Occipital lobe (tissue), 3 donors: ENCODE data around the gene CNNM3. TPM values are rescaled to one million over a fixed set of nuclear protein-coding genes. Genes with fewer than 3 reads are reported as not detected.

ENCODE experiments used
- DNase-seq: peaks from one replicate; lab custom pipeline; 2025; lab: John Stamatoyannopoulos, UW
- small RNA-seq: library from RNA; depleted of rRNA; stranded (forward); fragments of <200 nt; gene quantifications from one replicate; pipeline ENCODE3, GENCODE V24; 2014
- total RNA-seq: library from RNA; depleted of rRNA; stranded (reverse); fragments of >200 nt; gene quantifications from one replicate; pipeline ENCODE4 v1.2.3, GENCODE V29; 2014

CNNM3 gene
- total RNA-seq, 1 donor from 2014 or later, result 8.3 TPM

DNA sequence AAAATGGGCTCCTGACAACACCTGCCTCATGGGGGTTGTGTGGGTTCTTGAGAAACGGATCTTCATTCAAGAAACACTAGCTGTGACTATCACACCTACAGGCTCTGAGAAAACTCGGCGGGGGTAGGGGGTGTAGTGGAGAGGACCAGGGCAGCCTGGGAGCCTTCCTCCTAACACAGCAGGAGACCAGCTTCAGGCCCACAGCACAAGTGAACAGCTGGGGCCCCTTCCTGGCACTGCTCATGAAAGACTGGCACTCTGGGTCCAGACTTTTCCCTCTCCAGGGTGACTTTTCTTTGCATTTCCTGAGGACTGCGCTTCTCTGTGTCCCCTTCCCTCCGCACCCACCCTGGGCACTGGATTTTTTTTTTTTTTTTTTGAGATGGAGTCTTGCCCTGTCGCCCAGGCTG, 61.0 kb downstream of the CNNM3 start:
- no peak for DNase-seq

DNA sequence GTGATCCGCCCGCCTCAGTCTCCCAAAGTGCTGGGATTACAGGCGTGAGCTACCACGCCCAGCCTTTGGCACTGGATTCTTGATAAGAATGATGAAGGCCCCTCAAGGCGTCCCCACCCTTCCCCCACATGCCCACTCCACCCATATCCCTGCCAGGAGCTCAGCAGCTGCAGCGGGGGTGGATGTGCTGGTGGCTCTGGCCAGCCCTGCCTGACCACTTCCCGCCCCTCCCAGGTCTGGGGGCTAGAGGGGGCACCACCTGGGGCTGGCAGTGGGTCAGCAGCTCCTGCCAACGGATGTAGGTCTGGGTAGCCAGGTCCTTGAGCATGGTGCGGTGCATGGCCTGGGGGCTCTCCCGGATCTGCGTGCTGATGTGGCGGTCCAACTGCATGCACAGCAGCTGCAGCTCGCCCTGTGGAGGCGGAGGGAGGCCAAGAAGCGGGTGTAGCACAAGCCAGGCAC, 61.6 kb downstream of the CNNM3 start:
- no peak for DNase-seq

DNA sequence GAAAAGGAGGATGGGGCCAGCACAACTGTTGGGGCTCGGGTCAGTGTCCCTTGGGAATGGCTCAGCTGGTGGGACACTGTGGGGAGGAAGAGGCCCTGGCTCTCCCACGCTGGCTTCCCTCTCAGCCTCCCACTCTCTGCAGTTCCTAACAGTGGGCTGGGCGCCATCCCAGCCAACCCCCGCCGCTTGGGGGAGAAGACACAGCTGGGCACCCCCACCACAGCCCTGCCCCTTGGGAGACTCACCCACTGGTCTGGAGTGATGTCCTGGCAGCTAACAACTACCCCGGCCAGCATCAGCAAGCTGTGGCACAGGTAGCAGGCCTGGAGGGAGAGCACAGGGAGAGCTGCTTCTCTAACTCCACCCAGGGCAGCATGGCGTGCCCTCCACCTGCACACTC, 62.1 kb downstream of the CNNM3 start:
- no peak for DNase-seq

DNA sequence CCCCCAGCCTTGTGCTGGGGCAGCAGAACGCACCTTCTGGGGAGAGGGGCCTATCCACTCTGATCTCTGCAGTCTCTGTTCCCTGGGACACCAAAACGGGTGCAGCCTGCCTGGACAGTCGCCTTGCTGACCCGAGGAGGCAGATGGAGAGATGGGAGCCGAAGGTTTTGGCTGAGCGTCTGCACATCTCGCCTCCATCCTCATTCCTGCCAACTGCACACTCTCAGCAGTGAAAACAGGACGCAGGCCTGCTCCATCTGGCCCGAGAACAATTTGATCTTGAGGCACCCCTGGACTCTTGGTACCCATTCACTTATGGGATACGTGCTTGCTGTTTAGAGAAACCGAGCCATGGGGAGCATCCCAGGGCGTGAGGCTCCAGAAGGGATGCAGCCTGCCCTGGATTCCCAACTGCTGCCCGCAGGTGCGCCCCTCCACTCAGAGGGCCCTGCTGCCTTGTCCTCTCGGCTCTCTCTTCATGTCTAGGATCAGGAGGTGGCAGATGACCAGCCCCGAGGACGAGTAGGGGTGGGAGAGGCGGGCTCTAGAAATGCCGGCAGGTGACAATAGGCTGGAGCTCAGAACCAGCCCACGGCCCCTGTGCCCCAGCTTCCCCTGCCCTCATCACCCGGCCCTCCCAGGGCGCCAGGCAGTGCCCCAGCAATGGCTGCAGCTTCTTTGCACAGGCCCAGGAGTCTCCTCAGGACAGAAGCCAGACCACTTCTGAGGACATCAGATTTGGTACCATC, 62.9 kb downstream of the CNNM3 start:
- no peak for DNase-seq

DNA sequence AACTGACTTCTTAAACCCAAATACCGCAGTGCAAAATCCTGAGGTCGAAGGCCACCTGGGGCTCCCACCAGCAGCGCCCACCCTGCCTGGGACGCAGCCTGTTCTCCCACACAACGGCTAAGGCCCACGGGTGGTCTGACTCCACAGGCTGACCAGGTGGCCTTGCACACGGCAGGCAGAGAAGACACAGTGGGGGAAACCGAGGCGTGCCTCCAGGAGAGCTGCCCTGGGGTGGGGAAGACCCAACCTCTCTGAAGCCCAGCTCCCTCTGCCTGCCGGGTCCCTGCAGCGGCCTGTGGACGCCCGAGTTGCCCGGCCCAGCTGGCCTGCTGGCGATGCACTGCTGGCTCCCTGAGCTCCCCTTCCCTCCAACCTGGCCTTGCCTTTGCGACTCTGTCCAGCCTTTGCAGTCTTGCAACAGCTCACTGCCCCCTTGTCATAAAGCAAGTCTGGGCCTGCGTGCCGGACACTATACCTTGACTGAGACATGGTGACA, 63.5 kb downstream of the CNNM3 start:
- DNase-seq, result no peak

DNA sequence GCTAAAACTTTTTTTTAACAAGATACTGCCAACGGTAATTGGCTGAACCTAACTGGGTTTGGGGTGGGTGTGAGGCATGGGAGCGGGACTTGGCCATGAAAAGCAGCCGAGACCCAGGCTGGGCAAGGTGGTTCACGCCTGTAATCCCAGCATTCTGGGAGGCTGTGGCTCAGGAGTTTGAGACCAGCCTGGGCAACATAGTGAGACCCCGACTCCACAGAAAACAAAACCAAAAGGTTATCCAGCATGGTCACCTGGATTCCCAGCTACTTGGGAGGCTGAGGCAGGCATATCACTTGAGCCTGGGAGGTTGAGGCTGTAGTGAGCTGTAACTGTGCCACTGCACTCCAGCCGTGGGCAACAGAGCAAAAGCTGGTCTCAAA, 64.8 kb downstream of the CNNM3 start:
- no peak for DNase-seq

DNA sequence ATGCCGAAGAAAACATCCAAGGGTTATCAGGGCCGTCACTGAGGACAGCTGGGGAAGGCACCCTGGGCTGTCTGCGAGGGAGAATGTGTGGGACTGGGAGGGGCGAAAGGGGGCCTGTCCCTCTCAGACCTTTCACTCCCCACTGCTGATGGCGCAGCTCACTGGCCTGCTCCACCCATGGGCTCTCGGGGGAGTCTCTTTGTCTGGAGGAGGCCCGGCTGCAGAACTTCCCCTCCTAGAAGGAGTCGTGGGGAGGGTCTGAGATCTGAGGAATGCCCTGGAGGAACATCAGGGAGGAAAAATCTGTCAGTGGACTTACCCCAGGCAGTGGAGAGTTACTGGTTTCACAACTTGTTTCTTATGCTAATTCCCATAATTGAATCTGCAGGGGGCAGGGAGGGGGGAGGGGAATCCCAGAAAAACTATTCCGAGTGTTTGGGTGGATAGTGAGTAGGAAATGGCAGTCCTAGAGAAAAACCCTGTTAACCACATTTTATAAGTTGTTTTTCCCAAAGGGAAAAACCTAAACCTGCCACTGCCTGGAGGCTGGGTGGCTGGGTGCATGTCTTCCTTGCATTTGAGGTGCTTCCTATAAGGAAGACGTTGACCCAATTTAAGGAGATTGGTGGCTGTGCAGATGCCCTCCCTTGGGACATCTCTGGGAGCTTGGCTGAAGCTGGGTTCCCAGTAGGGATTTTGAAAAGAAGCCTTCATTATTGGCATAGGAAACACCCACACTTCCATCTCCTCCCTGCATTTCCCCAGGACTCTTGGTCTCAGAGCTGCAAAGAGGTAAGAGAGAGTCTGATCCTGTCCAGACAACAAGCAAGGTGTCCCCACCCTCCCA, 65.5 kb downstream of the CNNM3 start:
- DNase-seq, result no peak

DNA sequence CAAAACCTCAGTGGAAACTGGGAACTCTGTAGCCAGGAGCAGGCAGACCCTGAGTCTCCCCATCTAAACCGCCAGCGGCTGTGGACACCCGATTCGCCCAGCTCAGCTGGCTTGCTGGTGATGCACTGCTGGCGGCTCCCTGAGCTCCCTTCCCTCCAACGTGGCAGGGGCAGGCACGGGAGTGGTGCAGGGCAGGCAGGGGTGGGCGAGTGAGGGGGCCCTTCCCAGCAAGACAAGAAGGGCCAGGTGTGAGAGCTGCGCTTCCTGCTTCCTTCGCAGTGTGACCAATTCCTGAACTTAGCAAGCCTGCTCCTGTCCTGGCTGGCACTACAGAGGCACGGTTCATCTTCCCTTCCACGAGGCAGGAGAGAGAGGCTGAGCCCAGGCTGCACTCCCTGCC, 66.2 kb downstream of the CNNM3 start:
- no peak for DNase-seq

DNA sequence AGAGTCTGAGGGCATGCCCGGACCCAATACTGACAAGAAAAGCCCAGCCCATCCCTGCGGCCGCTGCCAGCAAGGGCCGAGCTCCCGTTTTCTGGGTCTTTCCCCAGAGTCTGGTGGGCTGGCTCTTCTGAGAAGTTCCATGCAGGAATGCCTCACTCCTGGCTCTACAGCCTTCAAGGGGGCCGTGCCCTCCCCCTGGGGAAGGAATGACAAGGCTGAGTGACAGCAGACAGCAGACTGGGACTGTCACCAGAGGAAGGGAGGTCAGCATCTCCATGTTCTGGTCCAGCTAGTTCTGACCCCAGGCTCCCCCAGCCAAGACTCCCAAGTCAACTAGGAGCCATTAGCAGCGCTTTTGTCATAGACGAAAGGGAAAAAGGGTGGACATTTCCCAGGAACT, 66.8 kb downstream of the CNNM3 start:
- no peak for DNase-seq

DNA sequence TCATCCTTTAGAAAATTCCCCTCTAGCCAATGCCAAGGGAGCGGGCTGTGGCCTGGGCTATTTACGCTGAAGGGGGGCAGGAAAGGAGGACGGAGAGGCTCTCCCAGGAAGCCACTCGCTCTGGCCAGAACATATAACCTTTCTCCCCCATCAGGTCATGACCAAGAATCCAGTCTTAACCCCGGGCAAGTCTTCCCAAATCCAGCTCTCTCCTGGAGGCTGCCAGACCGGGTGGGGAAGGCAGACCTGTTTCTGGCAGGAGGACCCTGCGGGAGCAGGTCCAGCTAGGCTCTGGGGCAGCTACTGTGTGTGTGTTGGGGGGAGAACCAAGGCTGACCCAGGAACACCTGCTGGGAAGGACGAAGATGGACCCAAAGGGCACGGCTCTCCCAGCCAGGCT, 67.2 kb downstream of the CNNM3 start:
- DNase-seq, result no peak

Small RNA genes lying within 50 kb of the gene (small RNA-seq; reads per million reads assigned to genes)
- not detected for gene MIR3127

Other genes starting within 250 kb of the CNNM3 start
- 32.1 TPM for gene KANSL3, start 178.0 kb upstream of the CNNM3 start, total RNA-seq
- gene FER1L5, start 173.5 kb upstream of the CNNM3 start, total RNA-seq, result 0.47 TPM
- gene LMAN2L, start 76.2 kb upstream of the CNNM3 start, total RNA-seq, result 21.7 TPM
- gene CNNM4, start 55.4 kb upstream of the CNNM3 start, total RNA-seq, result 8.1 TPM
- 5.9 TPM for gene ANKRD23, start 27.8 kb downstream of the CNNM3 start, total RNA-seq
- gene ANKRD39, start 41.7 kb downstream of the CNNM3 start, total RNA-seq, result 8.0 TPM
- gene SEMA4C, start 53.8 kb downstream of the CNNM3 start, total RNA-seq, result 54.9 TPM
- not detected for gene FAM178B, start 170.3 kb downstream of the CNNM3 start, total RNA-seq